Heart left ventricle (tissue), 13 donors: ENCODE results near the gene KLHL5.

Experiments
- POLR2A ChIP-seq, 2 donors: fragments of 450-650 bp; IDR thresholded peaks; one replicate each; pipeline ENCODE4 v1.6.1; 2017; ENCODE audit warnings: antibody characterized with exemption in 2 of 2, mild to moderate bottlenecking in 2 of 2, moderate library complexity in 2 of 2
- TF ChIP-seq, protein P1 (sequence below), 12 donors: fragments of 200-600 bp; sonication (generic) in 4 of 12; IDR thresholded peaks; one replicate each; pipeline versions ENCODE4 v1.5.0 to v1.8.0; 2018 to 2022; ENCODE audit warnings: antibody characterized with exemption in 12 of 12, mild to moderate bottlenecking in 5 of 12
- donor health status: ischemic (EF 13 %, LVEDD 7.1; RV severe dilation, severe dysfunction).
- donor health status: DM: no; HTN: yes; CAD: no.
- donor health status: DM: no; HTN: no; CAD: no.
- donor health status: ischemic (EF 25% LVEDD 6.9; RV normal size, moderate dysfunction).
- donor health status: ischemic (EF 25% LVEDD 5.7; RV mildly dilated, moderate dysfunction).
- donor health status: ischemic (EF 35%, LVEDD 5.7; RV mildly dilated, moderate dysfunction).
- donor health status: nonischemic (EF 11% LVEDD 7.7; RV severe dilation, severe dysfunction).
- donor health status: DM: yes; HTN: yes; CAD: no.
- donor health status: PGD.
- donor health status: ischemic (EF 29% LVEDD 5.4; RV normal size, mild dysfunction).
- donor health status: nonischemic (EF 23%, LVEDD 6.1; RV moderate dilation, normal function).

DNA sequence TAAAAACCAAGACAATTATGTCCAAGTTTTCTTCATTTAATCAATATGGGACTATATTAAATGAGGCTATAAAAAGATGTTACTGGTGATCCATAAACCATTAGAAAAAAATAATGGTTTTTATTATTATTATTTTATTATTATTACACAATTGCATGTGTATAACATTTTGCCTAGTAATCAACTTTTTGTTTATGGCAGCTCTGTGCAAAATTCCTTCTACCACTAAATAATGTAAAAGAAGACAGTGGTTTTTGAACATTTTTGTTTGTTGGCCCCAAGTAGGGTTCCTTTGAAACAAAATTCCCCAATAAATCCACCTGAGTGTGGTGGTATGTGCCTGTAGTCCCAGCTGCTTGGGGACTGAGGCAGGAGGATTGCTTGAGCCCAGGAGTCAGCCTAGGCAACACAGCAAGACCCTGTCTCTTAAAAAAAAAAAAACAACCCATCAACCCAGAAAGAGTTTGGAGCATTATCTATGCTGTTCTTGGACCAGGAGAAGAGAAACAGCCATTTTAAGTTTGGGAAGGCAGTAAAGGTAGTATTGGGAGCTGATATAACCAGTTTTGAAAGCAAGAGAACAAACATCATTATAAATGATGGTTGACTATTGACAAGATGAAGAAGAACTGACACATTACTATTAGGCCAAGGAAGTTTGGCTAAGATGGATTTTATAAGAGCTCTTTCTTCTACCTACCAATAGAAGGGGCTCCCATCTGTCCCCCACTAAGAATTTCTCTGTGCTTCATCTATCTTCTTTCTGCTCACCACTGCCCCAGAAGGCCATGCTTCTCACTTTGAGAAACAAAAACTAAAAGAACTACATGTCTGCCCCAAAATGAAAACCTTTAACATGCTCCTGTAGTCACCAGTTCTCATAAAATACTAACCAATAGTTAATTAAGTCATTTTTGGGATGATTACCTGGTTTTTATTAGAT, 32.0 kb upstream of the KLHL5 start:
- TF ChIP-seq, protein P1, sequence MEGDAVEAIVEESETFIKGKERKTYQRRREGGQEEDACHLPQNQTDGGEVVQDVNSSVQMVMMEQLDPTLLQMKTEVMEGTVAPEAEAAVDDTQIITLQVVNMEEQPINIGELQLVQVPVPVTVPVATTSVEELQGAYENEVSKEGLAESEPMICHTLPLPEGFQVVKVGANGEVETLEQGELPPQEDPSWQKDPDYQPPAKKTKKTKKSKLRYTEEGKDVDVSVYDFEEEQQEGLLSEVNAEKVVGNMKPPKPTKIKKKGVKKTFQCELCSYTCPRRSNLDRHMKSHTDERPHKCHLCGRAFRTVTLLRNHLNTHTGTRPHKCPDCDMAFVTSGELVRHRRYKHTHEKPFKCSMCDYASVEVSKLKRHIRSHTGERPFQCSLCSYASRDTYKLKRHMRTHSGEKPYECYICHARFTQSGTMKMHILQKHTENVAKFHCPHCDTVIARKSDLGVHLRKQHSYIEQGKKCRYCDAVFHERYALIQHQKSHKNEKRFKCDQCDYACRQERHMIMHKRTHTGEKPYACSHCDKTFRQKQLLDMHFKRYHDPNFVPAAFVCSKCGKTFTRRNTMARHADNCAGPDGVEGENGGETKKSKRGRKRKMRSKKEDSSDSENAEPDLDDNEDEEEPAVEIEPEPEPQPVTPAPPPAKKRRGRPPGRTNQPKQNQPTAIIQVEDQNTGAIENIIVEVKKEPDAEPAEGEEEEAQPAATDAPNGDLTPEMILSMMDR (IDR thresholded peaks at IDR 0.05) = no peak
- no peak for TF ChIP-seq POLR2A (IDR thresholded peaks at IDR 0.05)
